Naive thymus-derived CD8-positive, alpha-beta T cell (primary cell): ENCODE data around the gene INPPL1. TPM values are rescaled to one million over a fixed set of nuclear protein-coding genes. Genes with fewer than 3 reads are reported as not detected.
A peak's percentile ranks its signal among the peaks of the same experiment; 100 is the strongest.

Source experiments
- ATAC-seq, 2 donors: fragments of 150-1000 bp; cut with Tn5 transposase in 1 of 2; sonication (Bioruptor Pico), chemical (Tn5 transposase) in 1 of 2; 1 replicate in 1 of 2; 2 replicates in 1 of 2; pipeline ENCODE4 v1.10.0; 2021; ENCODE audit warnings: mild to moderate bottlenecking in 2 of 2, moderate library complexity in 2 of 2
- POLR2A ChIA-PET: fragments of 350-600 bp; sonication (Branson Sonifier 250); formaldehyde crosslinking; loops from one replicate; lab custom pipeline; 2021; ENCODE audit warnings: antibody characterized with exemption; lab: Charles Lee
- DNase-seq, 10 donors: peaks; one replicate each; pipeline versions ENCODE4 v3.0.0 to v3.0.0-alpha.2; 2020 to 2022
- H3K27ac Mint-ChIP-seq, 10 donors: one replicate each; pipeline ENCODE4 v1.8.0; 2020 to 2022; ENCODE audit warnings: mild to moderate bottlenecking in 10 of 10, mixed read lengths in 10 of 10, moderate library complexity in 4 of 10, inconsistent platforms in 1 of 10
- H3K27me3 Mint-ChIP-seq, 5 donors: one replicate each; pipeline ENCODE4 v1.8.0; 2021 to 2022; ENCODE audit warnings: mixed read lengths in 5 of 5
- H3K36me3 Mint-ChIP-seq, 3 donors: one replicate each; pipeline ENCODE4 v1.8.0; 2020 to 2022; ENCODE audit warnings: mixed read lengths in 3 of 3, mild to moderate bottlenecking in 2 of 3, inconsistent platforms in 1 of 3
- H3K4me1 Mint-ChIP-seq, 4 donors: one replicate each; pipeline ENCODE4 v1.8.0; 2021 to 2022; ENCODE audit warnings: mixed read lengths in 4 of 4
- H3K4me3 Mint-ChIP-seq, 10 donors: one replicate each; pipeline ENCODE4 v1.8.0; 2020 to 2022; ENCODE audit warnings: mild to moderate bottlenecking in 10 of 10, mixed read lengths in 10 of 10, moderate library complexity in 6 of 10, inconsistent platforms in 1 of 10
- H3K9me3 Mint-ChIP-seq, 9 donors: one replicate each; pipeline ENCODE4 v1.8.0; 2020 to 2022; ENCODE audit warnings: mixed read lengths in 9 of 9, mild to moderate bottlenecking in 3 of 9, inconsistent platforms in 1 of 9, moderate library complexity in 1 of 9
- polyA plus RNA-seq, 3 donors: library from polyadenylated mRNA; unstranded; fragments of 300-500 nt; fragmentation: Illumina TruSeq; gene quantifications; one replicate each; pipeline ENCODE4 v1.2.3, GENCODE V29; 2021
- total RNA-seq, 8 experiments: library from RNA in 2 of 8; stranded (reverse) in 2 of 8; gene quantifications; one replicate each; pipeline ENCODE4 v1.2.3 and lab custom pipeline; 2021 to 2026

The INPPL1 gene
- total and polyA plus RNA-seq, 5 experiments from 2014 or later, result 6.0 to 162 (median 8.6) TPM

DNA sequence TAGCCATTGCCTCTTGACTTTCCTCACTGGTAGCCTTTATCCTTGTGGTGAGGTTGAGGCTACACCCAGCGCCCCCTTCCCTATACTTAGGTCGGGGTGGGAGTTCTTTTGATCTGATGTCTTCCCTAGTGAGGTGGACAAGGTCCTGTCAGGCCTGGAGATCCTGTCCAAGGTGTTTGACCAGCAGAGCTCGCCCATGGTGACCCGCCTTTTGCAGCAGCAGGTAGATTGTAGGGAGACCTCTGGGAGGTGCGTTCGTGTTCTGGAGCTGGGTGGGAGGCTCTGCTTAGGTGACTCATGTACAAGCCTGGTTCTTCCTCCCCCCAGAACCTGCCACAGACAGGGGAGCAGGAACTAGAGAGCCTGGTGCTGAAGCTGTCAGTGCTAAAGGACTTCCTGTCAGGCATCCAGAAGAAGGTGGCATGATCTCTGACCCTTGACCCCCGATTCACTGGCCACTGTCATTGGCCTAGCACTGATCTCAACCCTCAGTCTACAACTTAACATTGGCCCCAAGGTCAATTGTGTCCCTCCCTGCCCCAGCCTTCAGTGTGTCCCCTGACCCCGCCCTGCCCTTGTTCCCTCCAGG is 4.9 kb downstream of the INPPL1 start:
- DNase-seq (peak in 1 of 10 donors; percentile 14), ATAC-seq (no peak)
- Mint-ChIP-seq H3K9me3 (no peaks in the 10 kb centered on the region), H3K4me3 (no peak overlapping the region), H3K36me3 (peaks cover 0 to 46% (median 1%) of the 10 kb centered on the region in 3 donors), H3K4me1 (peaks cover 21 to 28% (median 25%) of the 10 kb centered on the region in 4 donors), H3K27ac (peak overlapping the region in 3 of 10 donors; percentile 40 to 63 (median 57)), H3K27me3 (no peaks in the 10 kb centered on the region)
- POLR2A ChIA-PET, result no interaction called here

DNA sequence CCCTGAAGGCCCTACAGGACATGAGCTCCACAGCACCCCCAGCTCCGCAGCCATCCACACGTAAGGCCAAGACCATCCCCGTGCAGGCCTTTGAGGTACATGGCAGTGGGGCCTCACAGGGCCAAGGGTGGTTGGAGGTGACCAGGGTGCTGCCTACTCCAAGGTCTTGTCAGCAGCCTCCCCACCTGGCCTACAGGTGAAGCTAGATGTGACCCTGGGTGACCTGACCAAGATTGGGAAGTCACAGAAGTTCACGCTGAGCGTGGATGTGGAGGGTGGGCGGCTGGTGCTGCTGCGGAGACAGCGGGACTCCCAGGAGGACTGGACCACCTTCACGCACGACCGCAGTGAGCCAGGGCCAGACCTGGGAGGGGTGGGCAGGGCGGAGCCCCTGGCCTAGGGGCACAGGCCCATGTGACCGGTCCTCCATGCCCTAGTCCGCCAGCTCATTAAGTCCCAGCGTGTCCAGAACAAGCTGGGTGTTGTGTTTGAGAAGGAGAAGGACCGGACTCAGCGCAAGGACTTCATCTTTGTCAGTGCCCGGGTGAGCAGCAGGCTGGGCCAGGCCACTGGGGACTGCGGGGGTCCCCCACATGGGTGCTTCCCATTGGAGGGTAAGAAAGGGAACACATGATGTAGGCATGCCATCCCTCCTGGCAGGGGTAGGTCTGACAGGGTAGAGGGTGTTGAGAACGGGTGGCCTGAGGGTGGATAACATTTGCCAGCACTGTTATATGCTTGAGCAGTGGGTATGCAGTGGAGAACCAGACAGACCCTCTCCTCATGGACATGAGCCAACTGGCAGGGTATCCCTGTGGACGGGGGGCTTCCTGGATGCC is 5.6 kb downstream of the INPPL1 start:
- Mint-ChIP-seq H3K27ac (peak overlapping the region in 1 of 10 donors; percentile 8), H3K9me3 (no peaks in the 10 kb centered on the region), H3K4me3 (no peak overlapping the region), H3K27me3 (no peaks in the 10 kb centered on the region), H3K4me1 (peaks cover 25 to 31% (median 28%) of the 10 kb centered on the region in 4 donors), H3K36me3 (peaks cover 0 to 51% (median 1%) of the 10 kb centered on the region in 3 donors)
- no peak for DNase-seq
- POLR2A ChIA-PET, result no interaction called here
- ATAC-seq, result no peak

DNA sequence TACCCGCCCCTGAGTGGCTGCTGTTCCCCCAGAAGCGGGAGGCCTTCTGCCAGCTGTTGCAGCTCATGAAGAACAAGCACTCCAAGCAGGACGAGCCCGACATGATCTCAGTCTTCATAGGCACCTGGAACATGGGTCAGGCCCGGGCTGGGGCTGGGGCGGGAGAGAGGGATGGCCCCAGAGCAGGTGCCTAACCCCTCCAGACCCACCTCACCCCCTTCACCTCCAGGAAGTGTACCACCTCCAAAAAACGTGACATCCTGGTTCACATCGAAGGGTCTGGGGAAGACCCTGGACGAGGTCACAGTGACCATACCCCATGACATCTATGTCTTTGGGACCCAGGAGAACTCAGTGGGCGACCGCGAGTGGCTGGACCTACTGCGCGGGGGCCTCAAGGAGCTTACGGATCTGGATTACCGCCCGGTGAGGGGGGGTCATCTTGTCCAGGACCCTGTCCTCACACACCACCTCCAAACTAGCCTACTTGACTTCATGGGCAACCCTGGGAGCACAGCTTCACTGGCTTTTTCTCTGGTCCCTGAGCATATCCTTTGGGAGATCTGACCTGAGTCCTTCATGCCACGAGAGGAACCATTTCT is 6.3 kb downstream of the INPPL1 start:
- POLR2A ChIA-PET, result no interaction called here
- H3K9me3 Mint-ChIP-seq, result no peaks in the 10 kb centered on the region
- no peaks in the 10 kb centered on the region for H3K27me3 Mint-ChIP-seq
- ATAC-seq, result no peak
- no peak for DNase-seq
- no peak overlapping the region for H3K4me3 Mint-ChIP-seq
- peaks cover 19 to 24% (median 21%) of the 10 kb centered on the region in 4 donors for H3K4me1 Mint-ChIP-seq
- peaks cover 0 to 51% (median 1%) of the 10 kb centered on the region in 3 donors for H3K36me3 Mint-ChIP-seq
- peak overlapping the region in 1 of 10 donors; percentile 51 for H3K27ac Mint-ChIP-seq

DNA sequence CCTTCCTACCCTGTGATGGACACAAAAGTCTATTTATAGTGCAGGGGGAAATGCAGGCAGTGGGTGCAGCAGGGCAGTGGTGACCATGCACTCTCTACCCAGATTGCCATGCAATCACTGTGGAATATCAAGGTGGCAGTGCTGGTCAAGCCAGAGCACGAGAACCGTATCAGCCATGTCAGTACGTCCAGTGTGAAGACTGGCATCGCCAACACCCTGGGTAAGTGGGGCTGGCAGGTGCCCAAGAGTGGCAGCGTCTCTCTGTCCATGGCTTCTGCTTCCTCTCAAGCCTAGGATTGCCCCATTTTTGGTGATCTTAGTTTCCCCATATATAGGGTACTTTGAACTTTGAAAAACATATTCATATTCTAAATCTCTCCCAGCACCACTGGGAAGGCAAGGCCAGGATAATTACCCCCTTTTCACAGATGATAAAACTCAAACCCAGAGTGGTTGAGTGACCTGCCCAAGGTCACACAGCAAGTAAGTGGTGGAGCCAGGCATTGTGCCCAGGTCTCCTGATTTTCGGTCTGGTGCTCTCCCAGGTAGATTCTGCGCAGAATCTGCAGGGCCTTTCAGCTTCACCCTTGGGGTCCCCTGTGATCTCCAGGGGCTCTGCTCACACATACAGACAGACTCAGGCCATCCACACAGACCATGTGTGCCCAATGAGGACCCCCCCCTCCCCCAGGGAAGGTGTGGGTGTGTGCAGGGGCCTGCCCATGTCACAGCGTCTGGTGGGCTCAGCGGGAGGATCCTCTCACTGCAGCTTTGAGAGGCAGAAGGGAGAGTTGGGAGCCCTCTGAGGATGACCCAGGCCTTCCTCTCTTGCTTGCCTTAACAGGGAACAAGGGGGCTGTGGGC is 7.1 kb downstream of the INPPL1 start:
- POLR2A ChIA-PET, result interaction anchor here (0.6 kb wide), 1 partner anchor 187 kb away, joined by 4 read pairs; no protein-coding TSS in a partner anchor
- no peak overlapping the region for H3K4me3 Mint-ChIP-seq
- DNase-seq (no peak), ATAC-seq (no peak)
- H3K4me1 Mint-ChIP-seq, result peaks cover 12 to 19% (median 16%) of the 10 kb centered on the region in 4 donors
- peak overlapping the region in 3 of 10 donors; percentile 38 to 87 (median 51) for H3K27ac Mint-ChIP-seq
- H3K27me3 Mint-ChIP-seq, result no peaks in the 10 kb centered on the region
- peaks cover 0 to 57% (median 1%) of the 10 kb centered on the region in 3 donors for H3K36me3 Mint-ChIP-seq
- no peaks in the 10 kb centered on the region for H3K9me3 Mint-ChIP-seq

DNA sequence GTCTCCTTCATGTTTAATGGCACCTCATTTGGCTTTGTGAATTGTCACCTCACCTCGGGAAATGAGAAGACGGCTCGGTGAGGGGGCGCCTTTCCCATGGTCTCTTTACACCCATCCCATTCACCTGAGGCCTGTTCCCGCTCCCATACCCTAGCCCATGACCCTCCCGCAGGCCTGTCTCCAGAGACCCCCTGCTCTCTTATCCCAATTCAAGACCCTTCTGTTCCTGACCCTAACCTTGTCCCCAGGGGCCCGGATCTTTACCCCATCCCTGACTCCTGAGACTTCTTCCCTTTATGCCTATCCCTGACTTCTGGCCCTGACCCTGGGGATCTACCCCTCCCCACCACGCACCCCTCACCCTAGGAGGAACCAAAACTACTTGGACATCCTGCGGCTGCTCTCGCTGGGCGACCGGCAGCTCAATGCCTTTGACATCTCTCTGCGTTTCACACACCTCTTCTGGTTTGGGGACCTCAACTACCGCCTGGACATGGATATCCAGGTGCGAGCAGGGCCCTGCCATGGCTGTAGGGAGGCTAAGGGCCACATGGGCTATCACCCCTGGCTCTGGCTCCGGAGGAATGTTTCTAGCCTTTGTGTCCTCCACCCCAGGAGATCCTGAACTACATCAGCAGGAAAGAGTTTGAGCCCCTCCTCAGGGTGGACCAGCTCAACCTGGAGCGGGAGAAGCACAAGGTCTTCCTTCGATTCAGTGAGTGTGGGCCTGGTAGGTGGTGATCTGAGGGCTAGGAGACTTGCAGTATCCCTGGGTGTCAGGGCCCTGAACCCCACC is 7.9 kb downstream of the INPPL1 start:
- H3K27ac Mint-ChIP-seq, result peak overlapping the region in 2 of 10 donors; percentile 73 to 87
- ATAC-seq (no peak), DNase-seq (peak in 1 of 10 donors; percentile 14)
- H3K9me3 Mint-ChIP-seq, result no peaks in the 10 kb centered on the region
- H3K36me3 Mint-ChIP-seq, result peaks cover 0 to 63% (median 1%) of the 10 kb centered on the region in 3 donors
- H3K4me3 Mint-ChIP-seq, result no peak overlapping the region
- peaks cover 8 to 17% (median 12%) of the 10 kb centered on the region in 4 donors for H3K4me1 Mint-ChIP-seq
- POLR2A ChIA-PET, result interaction anchor here (0.5 to 0.6 kb wide), 2 partner anchors 186 to 195 kb away, joined by 3 to 4 read pairs; no protein-coding TSS in a partner anchor
- H3K27me3 Mint-ChIP-seq, result no peaks in the 10 kb centered on the region

DNA sequence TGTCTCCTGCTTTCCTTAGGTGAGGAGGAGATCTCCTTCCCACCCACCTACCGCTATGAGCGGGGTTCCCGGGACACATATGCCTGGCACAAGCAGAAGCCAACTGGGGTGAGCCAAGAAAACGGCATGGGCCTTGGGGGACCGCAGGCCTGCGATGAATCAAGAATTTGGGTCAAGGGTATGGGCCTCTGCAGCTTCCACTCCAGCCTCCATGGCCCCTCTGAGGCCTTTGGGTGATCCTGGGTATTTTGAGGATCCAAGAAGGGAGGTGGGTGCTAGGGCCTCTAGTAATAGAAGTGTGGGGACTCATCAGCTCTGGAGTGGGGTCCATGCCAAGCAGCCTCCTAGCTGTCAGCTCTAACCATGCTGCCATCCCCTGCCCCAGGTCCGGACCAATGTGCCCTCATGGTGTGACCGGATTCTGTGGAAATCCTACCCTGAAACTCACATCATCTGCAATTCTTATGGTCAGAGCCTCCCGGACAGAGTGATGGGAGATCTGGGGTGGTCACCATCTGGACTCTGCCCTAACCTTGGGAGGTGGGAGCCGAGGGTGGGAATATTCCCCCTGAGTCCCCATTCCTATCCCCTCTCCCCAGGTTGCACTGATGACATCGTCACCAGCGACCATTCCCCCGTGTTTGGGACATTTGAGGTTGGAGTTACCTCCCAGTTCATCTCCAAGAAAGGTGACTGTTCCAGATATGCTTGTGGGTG is 8.6 kb downstream of the INPPL1 start:
- no peak for ATAC-seq
- H3K36me3 Mint-ChIP-seq, result peaks cover 0 to 63% (median 1%) of the 10 kb centered on the region in 3 donors

DNA sequence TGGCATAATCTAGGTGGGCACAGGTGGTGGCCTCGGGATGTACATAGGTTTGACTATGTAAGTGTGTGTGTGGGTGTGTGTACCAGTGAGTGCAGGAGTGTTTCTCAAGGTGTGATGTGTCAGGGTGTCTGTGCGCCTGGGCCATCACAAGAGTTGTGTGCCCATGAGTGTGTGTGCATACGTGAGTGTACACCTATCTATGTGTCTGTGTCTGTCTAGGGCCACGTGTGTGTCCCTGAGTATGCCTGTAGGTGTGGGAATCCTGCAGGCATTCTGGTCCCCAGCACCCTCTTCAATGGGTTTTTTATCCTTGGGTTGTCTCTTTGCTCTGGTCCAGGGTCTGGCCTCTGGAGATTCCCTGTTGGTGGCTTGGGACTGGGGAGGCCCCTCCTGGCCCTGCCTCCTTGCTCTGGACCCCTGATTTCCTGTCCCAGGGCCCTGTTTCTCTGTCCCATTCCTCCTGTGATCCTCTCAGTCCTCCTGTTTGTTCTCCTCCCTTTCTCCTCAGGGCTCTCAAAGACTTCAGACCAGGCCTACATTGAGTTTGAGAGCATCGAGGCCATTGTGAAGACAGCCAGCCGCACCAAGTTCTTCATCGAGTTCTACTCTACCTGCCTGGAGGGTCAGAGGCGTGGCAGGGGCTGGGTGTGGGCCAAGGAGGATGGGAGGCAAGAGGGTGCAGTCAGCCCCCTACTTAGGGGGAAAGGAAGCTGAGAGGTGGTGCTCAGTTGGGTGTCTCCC is 9.4 kb downstream of the INPPL1 start:
- ATAC-seq (no peak), DNase-seq (peak in 1 of 10 donors; percentile 4)
- H3K27ac Mint-ChIP-seq, result peak overlapping the region in 7 of 10 donors; percentile 32 to 87 (median 65)
- H3K36me3 Mint-ChIP-seq, result peaks cover 0 to 58% (median 0%) of the 10 kb centered on the region in 3 donors
- H3K4me3 Mint-ChIP-seq, result no peak overlapping the region
- H3K4me1 Mint-ChIP-seq, result peaks cover 10 to 18% (median 12%) of the 10 kb centered on the region in 4 donors
- POLR2A ChIA-PET, result no interaction called here
- H3K9me3 Mint-ChIP-seq, result no peaks in the 10 kb centered on the region
- H3K27me3 Mint-ChIP-seq, result peaks cover 0 to 2% (median under 1%) of the 10 kb centered on the region in 5 donors

More for the DNA sequence above, 8.6 kb downstream of the INPPL1 start:
- no peaks in the 10 kb centered on the region for H3K9me3 Mint-ChIP-seq
- no peaks in the 10 kb centered on the region for H3K27me3 Mint-ChIP-seq
- H3K4me1 Mint-ChIP-seq, result peaks cover 8 to 15% (median 12%) of the 10 kb centered on the region in 4 donors
- peak in 1 of 10 donors; percentile 12 for DNase-seq
- H3K4me3 Mint-ChIP-seq, result no peak overlapping the region
- POLR2A ChIA-PET, result interaction anchor here (0.5 kb wide), 1 partner anchor 196 kb away, joined by 3 read pairs; no protein-coding TSS in a partner anchor
- peak overlapping the region in 4 of 10 donors; percentile 15 to 87 (median 76) for H3K27ac Mint-ChIP-seq

DNA sequence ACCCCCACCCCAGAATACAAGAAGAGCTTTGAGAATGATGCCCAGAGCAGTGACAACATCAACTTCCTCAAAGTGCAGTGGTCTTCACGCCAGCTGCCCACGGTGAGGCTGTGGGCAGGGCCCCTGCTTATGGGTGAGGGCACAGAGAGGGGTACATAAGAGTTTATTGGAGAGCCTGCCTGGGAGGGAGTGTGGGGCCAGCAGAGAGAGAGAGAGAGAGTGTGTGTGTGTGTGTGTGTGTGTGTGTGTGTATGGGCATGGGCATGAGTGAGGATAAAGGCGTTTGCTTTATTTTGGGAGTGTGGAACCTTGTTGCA is 9.9 kb downstream of the INPPL1 start:
- ATAC-seq (no peak), DNase-seq (no peak)
- Mint-ChIP-seq H3K4me3 (no peak overlapping the region), H3K27ac (peak overlapping the region in 6 of 10 donors; percentile 12 to 87 (median 60)), H3K36me3 (peaks cover 0 to 55% (median 0%) of the 10 kb centered on the region in 3 donors), H3K27me3 (peaks cover 0 to 6% (median 5%) of the 10 kb centered on the region in 5 donors), H3K4me1 (peaks cover 11 to 23% (median 14%) of the 10 kb centered on the region in 4 donors), H3K9me3 (no peaks in the 10 kb centered on the region)
- POLR2A ChIA-PET, result no interaction called here

DNA sequence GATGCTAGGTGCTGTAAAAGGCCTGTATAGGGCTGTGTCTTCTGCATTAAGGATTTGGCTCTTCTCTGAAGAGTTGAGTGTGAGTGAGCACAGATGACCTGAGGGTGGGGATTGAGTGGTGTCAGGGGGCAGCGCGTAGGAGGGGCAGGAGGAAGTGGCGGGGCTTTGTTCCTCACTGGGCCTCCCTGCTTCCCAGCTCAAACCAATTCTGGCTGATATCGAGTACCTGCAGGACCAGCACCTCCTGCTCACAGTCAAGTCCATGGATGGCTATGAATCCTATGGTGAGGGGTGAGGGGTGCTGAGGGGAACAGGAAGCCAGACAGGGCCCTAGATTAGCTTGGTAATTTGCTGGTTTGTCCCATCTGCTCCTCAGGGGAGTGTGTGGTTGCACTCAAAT is 10.4 kb downstream of the INPPL1 start:
- peaks cover 0 to 9% (median 5%) of the 10 kb centered on the region in 5 donors for H3K27me3 Mint-ChIP-seq
- DNase-seq (peak in 1 of 10 donors; percentile 7), ATAC-seq (no peak)
- no peaks in the 10 kb centered on the region for H3K9me3 Mint-ChIP-seq
- H3K4me3 Mint-ChIP-seq, result no peak overlapping the region
- peaks cover 0 to 50% (median 0%) of the 10 kb centered on the region in 3 donors for H3K36me3 Mint-ChIP-seq
- peak overlapping the region in 5 of 10 donors; percentile 27 to 87 (median 44) for H3K27ac Mint-ChIP-seq
- POLR2A ChIA-PET, result no interaction called here
- peaks cover 11 to 24% (median 15%) of the 10 kb centered on the region in 4 donors for H3K4me1 Mint-ChIP-seq

DNA sequence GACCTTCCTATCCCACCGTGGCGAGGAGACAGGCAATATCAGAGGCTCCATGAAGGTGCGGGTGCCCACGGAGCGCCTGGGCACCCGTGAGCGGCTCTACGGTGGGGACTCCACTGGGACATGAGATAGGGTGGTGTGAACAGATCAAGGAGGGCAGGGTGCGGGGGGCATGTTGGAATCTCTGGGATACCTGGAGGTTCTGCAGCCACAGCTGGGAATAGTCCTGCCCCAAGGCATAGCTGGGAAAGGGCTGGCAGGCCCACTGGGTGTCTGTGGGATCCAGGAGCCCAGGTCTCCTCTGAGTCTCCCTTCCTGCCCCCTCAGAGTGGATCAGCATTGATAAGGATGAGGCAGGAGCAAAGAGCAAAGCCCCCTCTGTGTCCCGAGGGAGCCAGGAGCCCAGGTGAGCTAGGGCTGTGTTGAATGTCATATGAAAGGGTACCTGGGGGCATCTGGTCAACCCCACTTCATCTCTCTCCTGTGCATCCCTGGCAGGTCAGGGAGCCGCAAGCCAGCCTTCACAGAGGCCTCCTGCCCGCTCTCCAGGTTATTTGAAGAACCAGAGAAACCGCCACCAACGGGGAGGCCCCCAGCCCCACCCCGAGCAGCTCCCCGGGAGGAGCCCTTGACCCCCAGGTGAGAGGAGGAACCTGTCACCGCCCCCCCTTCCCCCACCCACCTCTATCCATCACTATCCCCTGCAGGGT is 10.9 kb downstream of the INPPL1 start:
- POLR2A ChIA-PET, result interaction anchor here (0.9 to 2.4 kb wide), 2 partner anchors 10 to 12 kb away, joined by 3 to 11 read pairs; partner anchors contain the start of gene INPPL1
- no peak for ATAC-seq
- no peaks in the 10 kb centered on the region for H3K9me3 Mint-ChIP-seq
- peaks cover 3 to 15% (median 9%) of the 10 kb centered on the region in 5 donors for H3K27me3 Mint-ChIP-seq
- H3K4me1 Mint-ChIP-seq, result peaks cover 14 to 28% (median 20%) of the 10 kb centered on the region in 4 donors
- peaks cover 0 to 47% (median 0%) of the 10 kb centered on the region in 3 donors for H3K36me3 Mint-ChIP-seq
- DNase-seq, result no peak
- H3K27ac Mint-ChIP-seq, result peak overlapping the region in 3 of 10 donors; percentile 29 to 87 (median 41)
- no peak overlapping the region for H3K4me3 Mint-ChIP-seq
